Stimulated activated naive CD8-positive, alpha-beta T cell treated with anti-CD3 and anti-CD28 coated beads, Interleukin-15, amount 100 ng/mL, for 72 hours (primary cell): ENCODE results near the gene CYP46A1.
"Not testable (repeated sequence)": the region's sequence is repeated elsewhere in the genome, so short reads cannot be mapped to it uniquely, and the experiment has no call there.

Source experiments
- ATAC-seq: fragments of 150-1000 bp; cut with Tn5 transposase; 2 replicates; pipeline ENCODE4 v1.10.0; 2021; ENCODE audit warnings: mild to moderate bottlenecking, moderate library complexity
- DNase-seq, 2 donors: peaks; one replicate each; pipeline ENCODE4 v3.0.0; 2021 to 2022
- H3K27ac Mint-ChIP-seq, 2 donors: one replicate each; pipeline ENCODE4 v1.8.0; 2022; ENCODE audit warnings: mild to moderate bottlenecking in 2 of 2, mixed read lengths in 2 of 2, moderate library complexity in 2 of 2
- H3K27me3 Mint-ChIP-seq: one replicate; pipeline ENCODE4 v1.8.0; 2022; ENCODE audit warnings: mixed read lengths
- H3K4me1 Mint-ChIP-seq: one replicate; pipeline ENCODE4 v1.8.0; 2022; ENCODE audit warnings: mild to moderate bottlenecking, mixed read lengths
- H3K4me3 Mint-ChIP-seq, 2 donors: one replicate each; pipeline ENCODE4 v1.8.0; 2022; ENCODE audit warnings: mild to moderate bottlenecking in 2 of 2, mixed read lengths in 2 of 2, moderate library complexity in 1 of 2
- H3K9me3 Mint-ChIP-seq, 2 donors: one replicate each; pipeline ENCODE4 v1.8.0; 2022; ENCODE audit warnings: mixed read lengths in 2 of 2

Gene CYP46A1

DNA sequence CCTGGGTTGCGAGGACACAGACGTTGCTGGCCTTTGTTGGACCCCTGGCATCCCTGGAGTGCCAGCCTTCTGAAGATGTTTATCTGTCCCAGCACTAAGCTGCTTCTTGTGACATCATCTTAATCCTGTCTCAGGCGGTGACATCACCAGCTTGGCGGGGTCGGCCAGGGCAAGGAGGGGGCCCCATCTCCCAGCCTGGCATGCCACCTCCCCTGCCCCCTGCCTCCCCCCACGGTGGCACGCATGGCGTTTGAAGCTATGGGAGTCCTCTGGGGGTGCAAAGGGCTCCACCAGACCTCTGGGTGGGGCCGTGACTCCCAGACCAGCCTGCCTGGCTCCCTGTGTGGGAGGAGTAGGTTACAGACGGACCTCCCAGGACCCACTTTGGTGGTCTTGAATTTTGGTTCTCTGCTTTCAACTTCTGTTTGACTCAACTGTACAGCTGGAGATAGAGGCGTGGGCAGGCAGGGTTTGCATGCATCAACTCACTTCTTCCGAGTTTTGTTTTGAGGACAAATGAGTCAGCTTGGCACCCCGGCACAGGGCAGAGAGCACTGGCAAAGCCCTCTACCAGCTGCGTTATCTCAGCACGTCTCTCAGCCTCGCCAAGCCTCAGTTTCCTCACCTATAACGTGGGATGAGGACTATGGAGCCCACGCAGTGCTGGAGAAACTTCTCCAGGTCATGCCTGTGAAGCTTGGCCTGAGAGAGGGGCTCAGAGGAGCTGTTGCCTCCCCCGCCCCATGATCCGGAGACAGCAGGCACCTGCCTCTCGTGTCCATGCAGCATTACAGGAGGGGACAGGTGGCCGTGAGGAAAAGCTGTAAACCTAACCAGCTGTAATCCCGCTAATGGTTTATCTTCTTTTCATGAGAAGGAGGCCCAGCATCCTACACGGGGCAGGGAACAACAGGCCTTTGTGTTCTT lies 70.3 kb downstream of the CYP46A1 start:
- Mint-ChIP-seq H3K4me1 (peaks cover 29% of the 10 kb centered on the region), H3K4me3 (no peak overlapping the region), H3K27ac (no peak overlapping the region), H3K9me3 (no peaks in the 10 kb centered on the region), H3K27me3 (peaks cover 64% of the 10 kb centered on the region)
- ATAC-seq = no peak
- DNase-seq = no peak

GRCh38 chr14:99755068-99755405 lies 70.9 kb downstream of the CYP46A1 start:
- Mint-ChIP-seq H3K4me1 (peaks cover 29% of the 10 kb centered on the region), H3K27ac (no peak overlapping the region), H3K27me3 (peaks cover 64% of the 10 kb centered on the region), H3K4me3 (no peak overlapping the region), H3K9me3 (no peaks in the 10 kb centered on the region)
- ATAC-seq = no peak
- no peak for DNase-seq

GRCh38 chr14:99755629-99756603 lies 71.8 kb downstream of the CYP46A1 start:
- Mint-ChIP-seq H3K27me3 (peaks cover 64% of the 10 kb centered on the region), H3K9me3 (no peaks in the 10 kb centered on the region), H3K4me1 (peaks cover 29% of the 10 kb centered on the region), H3K27ac (no peak overlapping the region), H3K4me3 (no peak overlapping the region)
- DNase-seq (no peak), ATAC-seq (no peak)

- Mint-ChIP-seq H3K27ac (peak overlapping the region in 1 of 2 donors; percentile 55), H3K4me3 (no peak overlapping the region), H3K27me3 (peaks cover 63% of the 10 kb centered on the region), H3K4me1 (peaks cover 27% of the 10 kb centered on the region), H3K9me3 (no peaks in the 10 kb centered on the region)
- DNase-seq (no peak), ATAC-seq (no peak)
Observed at GRCh38 chr14:99756796-99757195, 72.7 kb downstream of the CYP46A1 start.

DNA sequence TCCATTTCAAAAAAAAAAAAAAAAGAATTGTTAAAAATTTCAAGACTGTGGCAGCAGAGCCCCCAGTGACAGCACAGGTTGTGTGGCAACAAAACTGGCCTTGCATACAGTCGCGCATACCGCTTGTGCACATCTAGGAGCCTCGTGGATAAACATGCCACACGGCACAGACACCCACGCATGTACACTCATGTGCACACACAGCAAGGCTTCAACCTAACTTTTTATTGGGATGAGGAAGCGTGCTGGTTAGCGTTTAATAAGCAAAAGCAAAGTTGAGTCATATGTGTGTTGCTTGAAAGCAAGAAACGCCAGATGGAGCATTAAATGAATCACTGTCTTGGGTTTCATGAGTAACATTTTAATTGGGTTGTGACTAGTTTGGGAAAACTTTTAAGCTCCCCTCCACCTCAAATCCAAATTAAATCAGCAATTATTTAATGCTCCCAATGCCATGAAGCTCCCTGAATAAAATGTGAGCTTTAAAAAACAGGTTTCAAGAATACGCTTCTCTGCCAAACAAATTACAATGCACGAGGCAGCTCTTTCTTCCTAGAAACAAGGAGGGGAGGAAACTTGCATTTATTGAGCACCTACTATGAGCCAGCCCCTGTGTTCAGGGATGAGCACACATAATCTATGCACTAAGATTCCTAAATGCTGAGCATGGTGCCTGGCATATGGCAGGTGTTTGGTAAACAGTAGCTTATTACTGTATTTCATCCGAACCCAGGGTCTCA lies 73.4 kb downstream of the CYP46A1 start:
- no peak overlapping the region for H3K27ac Mint-ChIP-seq
- DNase-seq (no peak), ATAC-seq (no peak)
- peaks cover 20% of the 10 kb centered on the region for H3K4me1 Mint-ChIP-seq
- H3K9me3 Mint-ChIP-seq = no peaks in the 10 kb centered on the region
- H3K27me3 Mint-ChIP-seq = peaks cover 56% of the 10 kb centered on the region
- no peak overlapping the region for H3K4me3 Mint-ChIP-seq

DNA sequence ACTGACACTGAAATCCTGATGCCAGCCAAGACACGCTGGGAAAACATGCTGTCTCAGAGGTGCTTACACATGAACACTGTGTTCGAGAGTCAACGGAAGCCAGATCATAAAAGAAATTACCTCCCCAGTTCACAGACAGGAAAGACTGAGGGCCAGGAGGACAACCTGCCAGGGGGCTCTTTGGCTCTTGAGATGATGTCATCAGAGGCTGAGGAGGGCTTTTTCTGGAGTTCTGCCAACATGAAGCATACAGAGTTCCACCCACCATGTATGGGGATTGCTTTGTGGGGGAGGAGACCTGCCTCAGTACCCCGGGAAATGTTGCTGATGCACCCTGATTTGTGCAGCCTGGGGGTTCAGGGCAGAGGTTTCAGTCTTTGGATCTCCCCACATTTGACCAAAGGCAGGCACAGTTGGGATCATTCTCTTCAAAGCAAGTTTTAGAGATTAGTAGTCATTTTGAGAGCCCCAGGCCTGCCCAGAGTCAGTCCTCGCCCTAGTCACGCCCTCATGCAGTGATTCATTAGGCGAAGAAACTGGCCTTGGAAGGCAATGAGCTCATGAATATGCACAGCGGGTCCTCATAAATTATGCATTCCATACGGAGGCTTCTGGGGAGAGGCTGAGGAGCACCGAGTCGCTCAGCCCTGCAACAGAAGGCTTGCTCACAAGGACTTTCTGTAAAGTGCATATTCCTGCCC lies 74.2 kb downstream of the CYP46A1 start:
- DNase-seq (no peak), ATAC-seq (no peak)
- no peaks in the 10 kb centered on the region for H3K9me3 Mint-ChIP-seq
- no peak overlapping the region for H3K27ac Mint-ChIP-seq
- H3K4me1 Mint-ChIP-seq = peaks cover 13% of the 10 kb centered on the region
- H3K27me3 Mint-ChIP-seq = peaks cover 48% of the 10 kb centered on the region
- no peak overlapping the region for H3K4me3 Mint-ChIP-seq

DNA sequence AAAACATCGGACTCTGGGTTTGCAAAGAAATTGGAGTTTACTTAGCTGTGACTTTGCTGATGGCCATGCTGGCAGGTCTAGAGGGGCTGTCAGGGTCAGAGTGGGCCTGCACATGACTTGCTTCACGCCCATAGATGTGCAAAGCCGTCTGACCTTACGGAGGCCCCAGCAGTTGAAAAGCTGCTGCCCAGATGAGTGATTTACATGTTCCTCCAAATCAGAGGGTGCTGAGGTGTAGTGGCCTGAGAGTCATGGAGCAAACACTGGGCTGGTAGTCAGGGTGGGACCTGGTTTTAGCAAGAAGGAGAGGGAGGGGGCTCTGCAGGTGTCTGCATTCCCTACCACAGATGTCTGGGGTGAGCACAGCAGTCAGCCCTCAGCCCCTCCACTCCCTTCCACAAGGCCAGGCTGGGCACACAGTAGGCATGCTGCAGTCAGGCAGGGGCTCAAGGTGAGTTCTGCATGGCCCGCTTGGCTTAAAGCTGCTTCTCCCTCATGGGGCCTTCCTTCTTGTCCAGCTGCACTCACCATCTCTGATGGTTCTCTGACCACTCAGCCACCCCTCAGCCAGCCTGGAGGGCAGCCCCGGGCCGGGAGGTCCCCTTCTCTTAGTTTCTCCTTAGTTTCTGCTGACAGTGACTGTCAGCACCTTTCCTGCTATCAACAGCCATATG lies 74.9 kb downstream of the CYP46A1 start:
- H3K27me3 Mint-ChIP-seq = peaks cover 41% of the 10 kb centered on the region
- H3K27ac Mint-ChIP-seq = no peak overlapping the region
- no peak for DNase-seq

DNA sequence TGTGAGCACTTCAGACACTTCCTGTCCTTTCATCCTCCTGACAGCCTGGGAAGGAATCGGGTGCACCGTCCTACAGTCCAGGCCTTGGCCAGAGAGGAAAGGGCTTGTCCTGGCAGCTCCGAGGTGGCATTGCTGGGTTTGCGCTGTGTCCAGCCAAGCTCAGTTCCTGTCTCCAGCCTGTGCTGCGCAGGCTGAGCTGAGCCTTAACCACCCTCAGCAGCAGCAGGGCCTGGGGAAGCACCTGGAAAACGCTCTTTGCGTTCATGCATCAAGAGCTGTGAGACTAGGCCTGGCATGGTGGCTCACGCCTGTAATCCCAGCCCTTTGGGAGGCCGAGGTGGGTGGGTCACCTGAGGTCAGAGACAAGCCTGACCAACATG lies 75.4 kb downstream of the CYP46A1 start:
- no peak for ATAC-seq
- DNase-seq = no peak
- Mint-ChIP-seq H3K4me1 (peaks cover under 1% of the 10 kb centered on the region), H3K9me3 (no peaks in the 10 kb centered on the region), H3K4me3 (no peak overlapping the region), H3K27ac (peak overlapping the region in 1 of 2 donors; percentile 54), H3K27me3 (peaks cover 35% of the 10 kb centered on the region)

More for the DNA sequence above, 74.9 kb downstream of the CYP46A1 start:
- Mint-ChIP-seq H3K4me3 (no peak overlapping the region), H3K4me1 (peaks cover 6% of the 10 kb centered on the region), H3K9me3 (no peaks in the 10 kb centered on the region)
- no peak for ATAC-seq

DNA sequence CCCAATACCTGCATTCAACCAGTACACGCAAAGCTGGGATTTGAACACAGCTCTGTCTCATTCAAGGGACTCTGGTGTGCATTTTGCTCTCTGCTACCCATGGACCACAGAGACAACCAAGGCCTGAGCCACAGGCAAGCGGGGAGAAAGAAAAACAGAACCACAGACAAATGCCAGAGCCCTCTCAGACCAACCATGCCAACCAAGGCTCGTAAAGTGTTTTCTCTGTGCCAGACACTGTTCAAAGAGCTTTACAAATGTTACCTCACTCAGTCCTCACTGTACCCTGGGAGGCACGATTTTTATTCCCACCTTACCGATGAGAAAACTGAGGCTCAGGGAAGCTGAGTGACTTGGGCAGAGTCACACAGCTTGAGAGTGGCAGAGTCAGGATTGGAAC lies 76.7 kb downstream of the CYP46A1 start:
- H3K4me1 Mint-ChIP-seq = no peaks in the 10 kb centered on the region
- no peak overlapping the region for H3K4me3 Mint-ChIP-seq

DNA sequence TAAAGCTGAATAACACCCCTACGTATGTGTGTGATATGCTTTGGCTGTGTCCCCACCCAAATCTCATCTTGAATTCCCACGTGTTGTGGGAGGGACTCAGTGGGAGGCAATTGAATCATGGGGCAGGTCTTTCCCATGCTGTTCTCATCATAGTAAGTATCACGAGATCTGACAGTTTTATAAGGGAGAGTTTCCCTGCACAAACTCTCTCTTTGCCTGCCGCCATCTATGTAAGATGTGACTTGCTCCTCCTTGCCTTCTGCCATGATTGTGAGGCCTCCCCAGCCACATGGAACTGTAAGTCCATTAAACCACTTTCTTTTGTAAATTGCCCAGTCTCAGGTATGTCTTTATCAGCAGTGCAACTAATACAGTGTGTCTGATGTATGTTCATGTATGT lies 78.8 kb downstream of the CYP46A1 start:
- H3K9me3 Mint-ChIP-seq, H3K4me1 Mint-ChIP-seq, H3K4me3 Mint-ChIP-seq, H3K27ac Mint-ChIP-seq, ATAC-seq, DNase-seq: not testable (repeated sequence)
- peaks cover 14% of the 10 kb centered on the region for H3K27me3 Mint-ChIP-seq

More for the DNA sequence above, 76.7 kb downstream of the CYP46A1 start:
- no peaks in the 10 kb centered on the region for H3K9me3 Mint-ChIP-seq
- peaks cover 23% of the 10 kb centered on the region for H3K27me3 Mint-ChIP-seq
- no peak overlapping the region for H3K27ac Mint-ChIP-seq
- ATAC-seq = no peak
- DNase-seq = no peak

- no peak for ATAC-seq
- peak overlapping the region in 1 of 2 donors; percentile 31 for H3K27ac Mint-ChIP-seq
- no peak for DNase-seq
- H3K9me3 Mint-ChIP-seq = no peaks in the 10 kb centered on the region
- H3K4me3 Mint-ChIP-seq = no peak overlapping the region
- H3K27me3 Mint-ChIP-seq = peaks cover 19% of the 10 kb centered on the region
- no peaks in the 10 kb centered on the region for H3K4me1 Mint-ChIP-seq
Observed at GRCh38 chr14:99763527-99764221, 79.6 kb downstream of the CYP46A1 start.

- H3K27ac Mint-ChIP-seq = peak overlapping the region in 1 of 2 donors; percentile 31
- no peak overlapping the region for H3K4me3 Mint-ChIP-seq
- DNase-seq (no peak), ATAC-seq (no peak)
- peaks cover 19% of the 10 kb centered on the region for H3K27me3 Mint-ChIP-seq
- no peaks in the 10 kb centered on the region for H3K4me1 Mint-ChIP-seq
- H3K9me3 Mint-ChIP-seq = no peaks in the 10 kb centered on the region
Observed at GRCh38 chr14:99764222-99764706, 80.2 kb downstream of the CYP46A1 start.

GRCh38 chr14:99768381-99768780 lies 84.3 kb downstream of the CYP46A1 start:
- Mint-ChIP-seq H3K27me3 (peaks cover 9% of the 10 kb centered on the region), H3K27ac (no peak overlapping the region), H3K4me1 (no peaks in the 10 kb centered on the region), H3K9me3 (no peaks in the 10 kb centered on the region), H3K4me3 (no peak overlapping the region)
- DNase-seq (no peak), ATAC-seq (no peak)

DNA sequence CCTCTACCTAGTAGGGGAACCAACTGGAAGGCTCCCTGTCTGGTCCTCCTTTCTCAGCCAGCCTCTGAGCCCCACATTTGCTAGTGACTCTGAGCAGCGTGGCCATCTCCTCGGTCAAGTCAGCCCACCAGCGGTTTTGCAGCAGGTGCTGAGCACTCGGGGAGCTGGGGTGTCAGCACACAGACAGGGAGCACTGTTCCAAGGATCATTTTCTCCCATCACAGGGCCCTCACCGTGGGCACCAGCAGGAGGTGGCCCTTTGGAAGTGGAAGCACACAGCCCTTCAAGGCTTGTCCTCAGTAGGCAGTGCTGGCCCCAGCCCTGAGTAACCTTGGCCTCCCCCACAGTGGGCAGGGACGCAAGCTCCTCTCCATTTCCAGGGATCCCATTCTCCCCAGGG lies 85.0 kb downstream of the CYP46A1 start:
- Mint-ChIP-seq H3K4me3 (no peak overlapping the region), H3K27me3 (peaks cover 9% of the 10 kb centered on the region), H3K27ac (no peak overlapping the region), H3K4me1 (peaks cover 7% of the 10 kb centered on the region), H3K9me3 (no peaks in the 10 kb centered on the region)
- DNase-seq (no peak), ATAC-seq (no peak)
